GM23248 (cell line): ENCODE data around the gene OR2AP1. TPM values are rescaled to one million over a fixed set of nuclear protein-coding genes. Genes with fewer than 3 reads are reported as not detected.
A peak's percentile ranks its signal among the peaks of the same experiment; 100 is the strongest.

Source experiments
- DNase-seq: peaks from one replicate; pipeline ENCODE4 v3.0.0-alpha.2; 2015
- H2AFZ ChIP-seq: fragments of 200-600 bp; sonication (generic); 2 replicates; pipeline ENCODE4 v1.6.1; 2016; ENCODE audit warnings: antibody characterized with exemption
- H3F3A ChIP-seq: fragments of 200-600 bp; sonication (generic); 2 replicates; pipeline ENCODE4 v1.6.1; 2016; ENCODE audit warnings: mild to moderate bottlenecking, antibody characterized with exemption, mixed run types; ENCODE audit not compliant: insufficient read depth
- H3K27ac ChIP-seq: fragments of 200-600 bp; sonication (generic); 2 replicates; pipeline ENCODE4 v1.5.1; 2016; ENCODE audit warnings: mild to moderate bottlenecking
- H3K27me3 ChIP-seq: fragments of 200-600 bp; sonication (generic); replicated peaks from 2 replicates; pipeline ENCODE4 v1.6.1; 2016; ENCODE audit warnings: mild to moderate bottlenecking; ENCODE audit not compliant: insufficient read depth
- H3K36me3 ChIP-seq: fragments of 200-600 bp; sonication (generic); 2 replicates; pipeline ENCODE4 v1.6.1; 2016; ENCODE audit warnings: low read depth, mild to moderate bottlenecking
- H3K4me1 ChIP-seq: fragments of 200-600 bp; sonication (generic); 2 replicates; pipeline ENCODE4 v1.6.1; 2016; ENCODE audit warnings: mild to moderate bottlenecking; ENCODE audit not compliant: insufficient read depth
- H3K4me2 ChIP-seq: fragments of 200-600 bp; sonication (generic); one replicate; pipeline ENCODE4 v1.6.1; 2016; ENCODE audit warnings: mild to moderate bottlenecking; ENCODE audit not compliant: unreplicated experiment
- H3K4me3 ChIP-seq: fragments of 200-600 bp; sonication (generic); 2 replicates; pipeline ENCODE4 v1.5.1; 2016; ENCODE audit warnings: mild to moderate bottlenecking
- H3K79me2 ChIP-seq: fragments of 200-600 bp; sonication (generic); 2 replicates; pipeline ENCODE4 v1.6.1; 2016; ENCODE audit warnings: mild to moderate bottlenecking; ENCODE audit not compliant: insufficient read depth
- H3K9ac ChIP-seq: fragments of 200-600 bp; sonication (generic); 2 replicates; pipeline ENCODE4 v1.6.1; 2016; ENCODE audit warnings: mild to moderate bottlenecking
- H3K9me2 ChIP-seq: fragments of 200-600 bp; sonication (generic); 2 replicates; pipeline ENCODE4 v1.6.1; 2016; ENCODE audit warnings: mixed run types, mild to moderate bottlenecking, moderate library complexity; ENCODE audit not compliant: insufficient read depth
- H3K9me3 ChIP-seq: fragments of 200-600 bp; sonication (generic); one replicate; pipeline ENCODE4 v1.6.1; 2017; ENCODE audit warnings: low read depth
- H4K20me1 ChIP-seq: fragments of 200-600 bp; sonication (generic); 2 replicates; pipeline ENCODE4 v1.6.0; 2016; ENCODE audit not compliant: insufficient read depth
- EZH2 ChIP-seq: fragments of 200-600 bp; sonication (generic); IDR thresholded peaks from 2 replicates; pipeline ENCODE4 v1.6.1; 2018; ENCODE audit warnings: antibody characterized with exemption, mild to moderate bottlenecking; ENCODE audit not compliant: insufficient read depth, poor library complexity, severe bottlenecking
- EZH2phosphoT487 ChIP-seq: fragments of 200-600 bp; sonication (generic); IDR thresholded peaks from 2 replicates; pipeline ENCODE4 v1.6.1; 2018; ENCODE audit warnings: antibody characterized with exemption, moderate library complexity, mild to moderate bottlenecking, low read depth; ENCODE audit not compliant: insufficient read depth
- WGBS, 2 experiments: methylation state at CpG; one replicate each; pipeline ENCODE4 v1.1.6; 2015 to 2017; ENCODE audit warnings: low lambda C conversion rate in 2 of 2, low coverage in 1 of 2; ENCODE audit errors: missing lambda C conversion rate in 2 of 2; 5-methylcytosine and 5-hydroxymethylcytosine counted together
- in situ Hi-C: fragments of 300-500 bp; cut with MboI; formaldehyde crosslinking; loops from 2 replicates; pipeline ENCODE4 v1.15.0; 2020
- polyA plus RNA-seq: library from polyadenylated mRNA; unstranded; fragments of >200 nt; fragmentation: Nextera tagmentation; extraction: Ambion mirVana; gene quantifications from 2 replicates; pipeline ENCODE4 v1.2.1, GENCODE V29; 2016
- total RNA-seq: library from RNA; depleted of rRNA; stranded (reverse); fragments of >200 nt; shearing (Covaris generic); gene quantifications from 2 replicates; pipeline ENCODE4 v1.2.3, GENCODE V29; 2014; rRNA removed

OR2AP1 gene
- total and polyA plus RNA-seq, 2 experiments from 2014 or later = not detected

DNA sequence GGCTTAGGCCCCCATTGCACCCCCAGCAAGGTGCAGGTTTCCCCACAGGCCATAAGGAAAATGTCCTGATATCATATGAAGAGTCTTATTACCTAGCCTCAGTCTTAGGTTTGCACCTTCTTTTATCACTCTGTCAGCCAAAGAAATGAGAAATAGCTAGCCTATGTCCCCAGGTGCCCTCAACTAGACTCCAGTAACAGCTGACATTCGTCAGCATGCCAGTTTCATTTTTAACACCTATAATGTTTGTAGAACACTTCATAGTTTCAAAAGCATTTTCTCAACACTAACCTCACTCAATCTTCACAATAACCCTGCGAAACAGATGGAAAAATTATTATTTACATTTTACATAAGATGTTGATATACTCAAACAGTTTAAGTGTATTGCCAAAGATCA lies 40.4 kb downstream of the OR2AP1 start:
- in situ Hi-C loops = loop anchor here (10.0 kb wide), 1 partner anchor 418 kb away; no protein-coding TSS in a partner anchor
- no peaks in the 10 kb centered on the region for H3K4me1 ChIP-seq
- no peak overlapping the region for H3K4me2 ChIP-seq
- H3F3A ChIP-seq = no peaks in the 10 kb centered on the region
- no peak overlapping the region for H3K4me3 ChIP-seq
- no peaks in the 10 kb centered on the region for H3K9me2 ChIP-seq
- 0% methylated on average over 2 of the region's 2 CpGs for whole genome bisulfite sequencing, 2 experiments
- H3K9ac ChIP-seq = no peak overlapping the region
- H2AFZ ChIP-seq = no peak overlapping the region
- 0 out of 2 replicates have a peak, but pooled peaks cover 4% of the 10 kb centered on the region for H3K27me3 ChIP-seq
- no peaks in the 10 kb centered on the region for H3K36me3 ChIP-seq
- no peak overlapping the region for H3K27ac ChIP-seq
- no peak for DNase-seq
- no peaks in the 10 kb centered on the region for H3K9me3 ChIP-seq
- no peaks in the 10 kb centered on the region for H3K79me2 ChIP-seq
- no peak for TF ChIP-seq EZH2phosphoT487
- TF ChIP-seq EZH2 = no peak
- H4K20me1 ChIP-seq = no peaks in the 10 kb centered on the region

DNA sequence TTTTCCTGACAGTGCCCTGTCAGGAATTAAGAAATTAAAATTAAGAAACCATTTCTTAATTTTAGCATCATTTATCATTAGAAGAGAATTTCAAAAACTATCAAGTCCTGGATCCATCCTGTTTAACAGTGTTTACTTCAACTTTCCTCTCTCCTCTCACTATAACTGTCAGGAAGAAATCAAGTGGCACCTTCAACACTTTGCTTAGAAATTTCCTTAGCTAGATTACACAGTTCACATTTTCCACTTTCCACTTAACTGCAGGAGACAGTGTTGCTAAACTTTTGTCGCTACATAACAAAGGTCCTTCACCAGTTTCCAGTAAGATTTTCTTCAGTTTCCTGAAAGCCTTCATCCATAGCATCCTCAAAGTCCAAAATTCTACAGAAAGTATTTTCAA lies 42.5 kb downstream of the OR2AP1 start:
- H3K9ac ChIP-seq = no peak overlapping the region
- H3K9me2 ChIP-seq = no peaks in the 10 kb centered on the region
- DNase-seq = no peak
- H3K27me3 ChIP-seq = 0 out of 2 replicates have a peak, but pooled peaks cover 4% of the 10 kb centered on the region
- no peaks in the 10 kb centered on the region for H3F3A ChIP-seq
- no peak for TF ChIP-seq EZH2
- no peak for TF ChIP-seq EZH2phosphoT487
- H2AFZ ChIP-seq = no peak overlapping the region
- WGBS, 2 experiments = 47 to 51% methylated on average over 1 of the region's 1 CpG
- H3K4me3 ChIP-seq = no peak overlapping the region
- no peaks in the 10 kb centered on the region for H3K36me3 ChIP-seq
- H3K9me3 ChIP-seq = no peaks in the 10 kb centered on the region
- H4K20me1 ChIP-seq = no peaks in the 10 kb centered on the region
- H3K27ac ChIP-seq = no peak overlapping the region
- H3K4me2 ChIP-seq = no peak overlapping the region
- H3K79me2 ChIP-seq = no peaks in the 10 kb centered on the region
- in situ Hi-C loops = loop anchor here (10.0 kb wide), 1 partner anchor 420 kb away; no protein-coding TSS in a partner anchor
- no peaks in the 10 kb centered on the region for H3K4me1 ChIP-seq

DNA sequence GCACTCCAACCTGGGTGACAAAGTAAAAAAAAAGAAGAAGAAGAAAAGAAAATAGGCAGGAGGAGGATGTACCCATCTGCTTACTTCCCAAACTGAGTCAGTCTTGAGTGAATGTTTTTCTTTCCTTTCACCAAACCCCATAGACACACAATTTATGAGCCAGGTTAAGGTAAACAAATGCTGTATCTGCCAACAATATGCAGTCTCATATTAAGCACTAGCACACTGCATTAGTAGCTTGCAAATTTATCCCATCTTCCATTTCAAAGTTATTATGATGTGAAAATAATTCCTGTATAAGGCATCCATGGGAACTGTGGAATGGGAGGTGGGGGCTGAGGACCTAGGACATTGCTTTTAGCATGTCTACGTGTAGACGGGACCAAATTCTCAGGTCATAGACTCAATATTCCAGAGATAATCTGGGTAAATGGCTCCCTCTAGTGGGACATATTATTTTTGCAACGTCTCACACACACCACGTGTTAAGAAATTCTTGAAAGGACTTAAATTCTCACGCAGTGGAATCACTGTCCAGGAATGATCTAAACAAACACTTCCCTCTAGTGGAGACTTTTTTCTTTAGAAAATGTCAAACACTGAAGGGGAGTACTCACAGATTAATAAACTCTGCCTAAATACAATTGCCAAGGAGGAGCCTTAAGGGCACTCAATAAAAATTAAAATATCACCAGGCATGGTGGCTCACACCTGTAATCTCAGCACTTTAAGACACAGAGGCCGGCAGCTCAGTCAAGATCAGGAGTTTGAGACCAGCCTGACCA lies 47.3 kb downstream of the OR2AP1 start:
- WGBS, 2 experiments = 2 to 3% methylated on average over 6 of the region's 6 CpGs

DNA sequence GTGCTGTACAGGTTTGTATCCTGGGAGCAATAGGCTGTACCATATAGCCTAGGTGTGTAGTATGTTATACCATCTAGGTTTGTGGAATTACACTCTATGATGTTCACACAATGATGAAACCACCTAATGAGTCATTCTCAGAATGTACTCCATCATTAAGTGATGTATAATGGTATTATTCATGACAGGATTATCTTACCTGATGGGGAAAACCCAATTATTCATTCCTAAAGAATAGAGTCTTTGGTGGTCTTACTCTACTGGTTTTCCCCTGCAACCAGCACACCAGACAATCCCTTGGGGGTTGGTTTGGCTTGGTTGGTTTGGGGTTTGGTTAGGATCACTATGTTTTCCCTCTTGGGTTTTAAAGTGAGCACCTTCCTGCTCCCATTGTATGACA lies 51.8 kb downstream of the OR2AP1 start:
- H3K36me3 ChIP-seq = no peaks in the 10 kb centered on the region
- in situ Hi-C loops = no loop called here

More for the DNA sequence above, 47.3 kb downstream of the OR2AP1 start:
- Histone ChIP-seq H3K4me3 (no peak overlapping the region), H3K27ac (no peak overlapping the region), H4K20me1 (no peaks in the 10 kb centered on the region), H3K36me3 (no peaks in the 10 kb centered on the region), H3K79me2 (no peaks in the 10 kb centered on the region), H3K27me3 (peaks cover 18% of the 10 kb centered on the region), H3K4me1 (no peaks in the 10 kb centered on the region), H3F3A (no peaks in the 10 kb centered on the region), H2AFZ (no peak overlapping the region), H3K9me3 (no peaks in the 10 kb centered on the region), H3K9me2 (no peaks in the 10 kb centered on the region), H3K4me2 (no peak overlapping the region), H3K9ac (no peak overlapping the region)
- no peak for TF ChIP-seq EZH2phosphoT487
- no peak for TF ChIP-seq EZH2
- DNase-seq = peak; percentile 91
- in situ Hi-C loops = loop anchor here (10.0 kb wide), 1 partner anchor 425 kb away; no protein-coding TSS in a partner anchor

More for the DNA sequence above, 51.8 kb downstream of the OR2AP1 start:
- H2AFZ ChIP-seq = no peak overlapping the region
- DNase-seq = no peak
- H3K4me3 ChIP-seq = no peak overlapping the region
- H3K27ac ChIP-seq = no peak overlapping the region
- H4K20me1 ChIP-seq = no peaks in the 10 kb centered on the region
- H3K4me1 ChIP-seq = no peaks in the 10 kb centered on the region
- no peaks in the 10 kb centered on the region for H3F3A ChIP-seq
- TF ChIP-seq EZH2 = no peak
- TF ChIP-seq EZH2phosphoT487 = no peak
- no peak overlapping the region for H3K4me2 ChIP-seq
- H3K27me3 ChIP-seq = peaks cover 31% of the 10 kb centered on the region
- no peaks in the 10 kb centered on the region for H3K9me2 ChIP-seq
- H3K79me2 ChIP-seq = no peaks in the 10 kb centered on the region
- H3K9ac ChIP-seq = no peak overlapping the region
- H3K9me3 ChIP-seq = no peaks in the 10 kb centered on the region

Other genes with a start within 250 kb of the OR2AP1 start
- gene OR6C3, start 241.7 kb upstream of the OR2AP1 start, total RNA-seq = not detected in 2 replicates
- gene OR6C3, start 241.7 kb upstream of the OR2AP1 start, polyA plus RNA-seq = not detected in 2 replicates
- gene OR6C75, start 209.5 kb upstream of the OR2AP1 start, total RNA-seq = not detected in 2 replicates
- not detected in 2 replicates for gene OR6C75, start 209.5 kb upstream of the OR2AP1 start, polyA plus RNA-seq
- not detected in 2 replicates for gene OR6C65, start 171.9 kb upstream of the OR2AP1 start, total RNA-seq
- not detected in 2 replicates for gene OR6C65, start 171.9 kb upstream of the OR2AP1 start, polyA plus RNA-seq
- gene OR6C76, start 146.2 kb upstream of the OR2AP1 start, total RNA-seq = not detected in 2 replicates
- gene OR6C76, start 146.2 kb upstream of the OR2AP1 start, polyA plus RNA-seq = not detected in 2 replicates
- gene OR6C2, start 128.4 kb upstream of the OR2AP1 start, total RNA-seq = not detected in 2 replicates
- gene OR6C2, start 128.4 kb upstream of the OR2AP1 start, polyA plus RNA-seq = not detected in 2 replicates
- gene OR6C70, start 102.3 kb upstream of the OR2AP1 start, total RNA-seq = not detected in 2 replicates
- not detected in 2 replicates for gene OR6C70, start 102.3 kb upstream of the OR2AP1 start, polyA plus RNA-seq
- gene OR6C68, start 80.1 kb upstream of the OR2AP1 start, total RNA-seq = not detected in 2 replicates
- gene OR6C68, start 80.1 kb upstream of the OR2AP1 start, polyA plus RNA-seq = not detected in 2 replicates
- not detected in 2 replicates for gene OR6C4, start 22.9 kb upstream of the OR2AP1 start, total RNA-seq
- gene OR6C4, start 22.9 kb upstream of the OR2AP1 start, polyA plus RNA-seq = not detected in 2 replicates
- gene OR10P1, start 64.4 kb downstream of the OR2AP1 start, total RNA-seq = not detected in 2 replicates
- not detected in 2 replicates for gene OR10P1, start 64.4 kb downstream of the OR2AP1 start, polyA plus RNA-seq
- gene ITGA7, start 135.4 kb downstream of the OR2AP1 start, total RNA-seq = 6.6 and 7.2 TPM in 2 replicates
- 2.0 and 2.1 TPM in 2 replicates for gene ITGA7, start 135.4 kb downstream of the OR2AP1 start, polyA plus RNA-seq
- gene BLOC1S1, start 143.6 kb downstream of the OR2AP1 start, total RNA-seq = 47.6 and 110 TPM in 2 replicates
- 193 and 197 TPM in 2 replicates for gene BLOC1S1, start 143.6 kb downstream of the OR2AP1 start, polyA plus RNA-seq
- 15.4 and 27.2 TPM in 2 replicates for gene RDH5, start 147.9 kb downstream of the OR2AP1 start, total RNA-seq
- gene RDH5, start 147.9 kb downstream of the OR2AP1 start, polyA plus RNA-seq = 15.6 and 17.6 TPM in 2 replicates
- 1,521 and 1,535 TPM in 2 replicates for gene CD63, start 156.5 kb downstream of the OR2AP1 start, total RNA-seq
- 3,562 and 3,671 TPM in 2 replicates for gene CD63, start 156.5 kb downstream of the OR2AP1 start, polyA plus RNA-seq
- gene GDF11, start 170.7 kb downstream of the OR2AP1 start, total RNA-seq = 2.1 and 9.9 TPM in 2 replicates
- gene GDF11, start 170.7 kb downstream of the OR2AP1 start, polyA plus RNA-seq = 0.56 and 0.67 TPM in 2 replicates
- gene SARNP, start 245.3 kb downstream of the OR2AP1 start, total RNA-seq = 53.6 and 65.1 TPM in 2 replicates
- gene SARNP, start 245.3 kb downstream of the OR2AP1 start, polyA plus RNA-seq = 131 and 139 TPM in 2 replicates
- gene ORMDL2, start 245.6 kb downstream of the OR2AP1 start, total RNA-seq = 21.1 and 21.7 TPM in 2 replicates
- 86.6 and 87.7 TPM in 2 replicates for gene ORMDL2, start 245.6 kb downstream of the OR2AP1 start, polyA plus RNA-seq